Peyer's patch (tissue), 4 donors: ENCODE results near the gene CTBP1.

Experiments
- CTCF ChIP-seq, 6 experiments: fragments of 450-650 bp in 4 of 6; fragments of 200-600 bp in 2 of 6; sonication (generic) in 1 of 6; IDR thresholded peaks; one replicate each; pipeline ENCODE4 v1.5.1; 2017 to 2019; ENCODE audit warnings: antibody characterized with exemption in 6 of 6, mild to moderate bottlenecking in 3 of 6, moderate library complexity in 1 of 6
- POLR2A ChIP-seq, 2 donors: fragments of 450-650 bp; IDR thresholded peaks; one replicate each; pipeline ENCODE4 v1.5.1; 2017; ENCODE audit warnings: antibody characterized with exemption in 2 of 2, mild to moderate bottlenecking in 2 of 2, moderate library complexity in 2 of 2

DNA sequence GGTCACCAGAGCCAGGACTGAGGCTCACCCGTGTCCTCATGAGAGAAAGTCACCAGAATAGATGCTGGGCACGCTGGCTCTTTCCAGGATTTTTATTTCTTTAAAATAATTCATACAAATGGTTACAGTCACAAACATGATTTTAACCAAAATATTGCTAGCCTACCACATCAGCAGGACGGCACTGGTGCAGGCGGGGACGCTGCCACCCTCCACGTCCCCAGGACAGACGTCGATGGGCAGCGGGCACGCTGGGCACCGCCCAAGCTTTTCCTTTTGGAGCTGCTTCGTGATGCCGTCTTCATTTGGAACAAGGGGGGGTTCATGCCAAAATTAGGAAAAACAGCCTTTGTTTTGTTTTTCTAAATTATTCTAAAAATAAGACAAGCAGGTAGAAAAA lies 37.6 kb downstream of the CTBP1 start:
- TF ChIP-seq CTCF (IDR thresholded peaks at IDR 0.05) (no peak), POLR2A (IDR thresholded peaks at IDR 0.05) (no peak)
